HepG2 (cell line): Measurements from ENCODE around the gene NTSR2. TPM values are rescaled to one million over a fixed set of nuclear protein-coding genes. Genes with fewer than 3 reads are reported as not detected.

Source experiments
- ATAC-seq: fragments of 200-7000 bp; cut with Tn5 transposase; 3 replicates; pipeline ENCODE4 v1.9.1; 2020; ENCODE audit warnings: mild to moderate bottlenecking, moderate library complexity
- BruUV-seq: library from RNA; stranded (reverse); fragments of 400-500 nt; replicated peaks from 2 replicates; lab custom pipeline; 2021; lab: Mats Ljungman, UMichigan
- CTCF ChIA-PET: fragments of 300-600 bp; formaldehyde crosslinking; extraction: SDS; loops from one replicate; lab custom pipeline; 2021; ENCODE audit warnings: low total read pairs, inconsistent platforms, low intra/inter-chr PET ratio; lab: Yijun Ruan, JAX
- POLR2A ChIA-PET: fragments of 350-600 bp; sonication (Branson Sonifier 250); formaldehyde crosslinking; loops from one replicate; lab custom pipeline; 2020; ENCODE audit warnings: antibody characterized with exemption, inconsistent platforms; lab: Yijun Ruan, JAX
- DNase-seq: peaks from one replicate; pipeline ENCODE4 v3.0.0-alpha.2; 2015; ENCODE audit warnings: low spot score
- FAIRE-seq: peaks from 3 replicates; lab custom pipeline; 2011; peaks lifted over from hg19 to GRCh38; lab: Jason Lieb, UNC
- H2AFZ ChIP-seq: one replicate; pipeline ENCODE4 v1.6.1; 2011; ENCODE audit warnings: low read length, inconsistent platforms
- H3K27ac ChIP-seq: fragments of 300-600 bp; 3 replicates; pipeline ENCODE4 v1.8.0; 2011; ENCODE audit warnings: mixed run types, mild to moderate bottlenecking, mixed read lengths, low read length, inconsistent platforms; ENCODE audit not compliant: insufficient read depth; ENCODE audit errors: extremely low read length
- H3K27me3 ChIP-seq, 2 experiments: fragments of 200-600 bp in 1 of 2; 2 replicates in 1 of 2; 3 replicates in 1 of 2; pipeline versions ENCODE4 v1.6.0 to v1.8.0; 2011; ENCODE audit warnings: low read length in 2 of 2, mild to moderate bottlenecking in 2 of 2, moderate library complexity in 2 of 2, inconsistent platforms in 1 of 2; ENCODE audit not compliant: insufficient read depth in 2 of 2, control insufficient read depth in 1 of 2
- H3K36me3 ChIP-seq, 2 experiments: fragments of 200-600 bp in 1 of 2; replicated peaks in 1 of 2; 2 replicates in 1 of 2; 3 replicates in 1 of 2; pipeline versions ENCODE4 v1.5.1 to v1.8.0; 2011; ENCODE audit warnings: low read length in 2 of 2, inconsistent platforms in 1 of 2; ENCODE audit not compliant: insufficient read depth in 2 of 2, control insufficient read depth in 1 of 2
- H3K4me1 ChIP-seq: 2 replicates; pipeline ENCODE4 v1.5.1; 2012; ENCODE audit warnings: low read length, inconsistent platforms; ENCODE audit not compliant: insufficient read depth
- H3K4me2 ChIP-seq: 2 replicates; pipeline ENCODE4 v1.6.0; 2011; ENCODE audit warnings: low read depth, low read length, inconsistent platforms
- H3K4me3 ChIP-seq, 3 experiments: fragments of 200-600 bp in 1 of 3; sonication (generic), shearing (Covaris generic) in 1 of 3; replicated peaks in 1 of 3; 2 replicates each; pipeline ENCODE4 v1.5.1; 2011 to 2016; ENCODE audit warnings: low read length in 3 of 3, inconsistent platforms in 2 of 3, low read depth in 2 of 3, mild to moderate bottlenecking in 2 of 3, control low read depth in 1 of 3, mixed read lengths in 1 of 3; ENCODE audit not compliant: insufficient read depth in 1 of 3
- H3K79me2 ChIP-seq: one replicate; pipeline ENCODE4 v1.6.1; 2011; ENCODE audit warnings: low read length, inconsistent platforms; ENCODE audit not compliant: insufficient read depth
- H3K9ac ChIP-seq: 2 replicates; pipeline ENCODE4 v1.6.0; 2011; ENCODE audit warnings: mild to moderate bottlenecking, low read depth, low read length, inconsistent platforms; ENCODE audit not compliant: insufficient read depth
- H3K9me3 ChIP-seq: 2 replicates; pipeline ENCODE4 v1.5.1; 2012; ENCODE audit warnings: mild to moderate bottlenecking, low read length
- H4K20me1 ChIP-seq: 2 replicates; pipeline ENCODE4 v1.6.0; 2011; ENCODE audit warnings: inconsistent platforms, mild to moderate bottlenecking, low read length, moderate library complexity; ENCODE audit not compliant: insufficient read depth
- AGO2 ChIP-seq: fragments of 200-400 bp; formaldehyde crosslinking; optimal IDR thresholded peaks from 2 replicates; pipeline ENCODE3; 2017; ENCODE audit warnings: mild to moderate bottlenecking, low read depth, low read length, moderate library complexity
- BORCS8-MEF2B ChIP-seq: sonication (generic); formaldehyde crosslinking; IDR thresholded peaks from 2 replicates; pipeline ENCODE4 v1.8.0; 2022; ENCODE audit warnings: mild to moderate bottlenecking, missing genetic modification reagents
- EP300 ChIP-seq, 3 experiments: sonication (generic) in 1 of 3; formaldehyde crosslinking in 1 of 3; IDR thresholded peaks; 2 replicates each; pipeline versions ENCODE4 v1.5.1 to v1.6.1; 2011 to 2020; ENCODE audit warnings: low read depth in 2 of 3, low read length in 2 of 3, borderline replicate concordance in 1 of 3, improper control_type of control experiment in 1 of 3, mild to moderate bottlenecking in 1 of 3, missing genetic modification reagents in 1 of 3, moderate library complexity in 1 of 3
- ISX ChIP-seq: sonication (generic); formaldehyde crosslinking; conservative IDR thresholded peaks from 2 replicates; pipeline ENCODE4 v1.5.0; 2020; ENCODE audit warnings: missing genetic modification reagents
- NFKB2 ChIP-seq: sonication (generic); formaldehyde crosslinking; IDR thresholded peaks from 2 replicates; pipeline ENCODE4 v1.4.0; 2020; ENCODE audit warnings: missing genetic modification reagents, borderline replicate concordance
- RBM22 ChIP-seq: fragments of 200-400 bp; formaldehyde crosslinking; optimal IDR thresholded peaks from 2 replicates; pipeline ENCODE3; 2017; ENCODE audit warnings: mild to moderate bottlenecking, low read length, moderate library complexity
- SMYD3 ChIP-seq: sonication (generic); formaldehyde crosslinking; IDR thresholded peaks from 2 replicates; pipeline ENCODE4 v1.8.1; 2023; ENCODE audit warnings: mild to moderate bottlenecking, missing genetic modification reagents
- ZNF234 ChIP-seq: sonication (generic); formaldehyde crosslinking; conservative IDR thresholded peaks from 2 replicates; pipeline ENCODE4 v1.5.1; 2020; ENCODE audit warnings: mild to moderate bottlenecking, missing genetic modification reagents
- ZNF546 ChIP-seq: sonication (generic); formaldehyde crosslinking; conservative IDR thresholded peaks from 2 replicates; pipeline ENCODE4 v1.8.1; 2023; ENCODE audit warnings: mild to moderate bottlenecking, missing genetic modification reagents
- WGBS: methylation state at CpG from one replicate; pipeline ENCODE4 v1.1.6; 2017; ENCODE audit warnings: low lambda C conversion rate; 5-methylcytosine and 5-hydroxymethylcytosine counted together
- in situ Hi-C: cut with HindIII; loops from 2 replicates; pipeline ENCODE4 v1.10.0; 2017; ENCODE audit warnings: low pct_unique_long_range_greater_than_20kb; ENCODE audit not compliant: extremely low pct_ligation_motif_present
- intact Hi-C: fragments of 100-400 bp; cut with micrococcal nuclease; formaldehyde crosslinking; loops from one replicate; pipeline ENCODE4 v1.10.0; 2022; ENCODE audit not compliant: unreplicated experiment
- polyA plus RNA-seq, 8 experiments: library from polyadenylated mRNA; depleted of rRNA in 3 of 8; stranded (reverse) in 7 of 8; unstranded in 1 of 8; fragments of >200 nt; fragmentation: Illumina TruSeq in 4 of 8; extraction: Trizol in 4 of 8; gene quantifications; 2 replicates each; pipeline versions ENCODE4 v1.2.1 to v1.2.3, GENCODE V29; 2011 to 2016; ENCODE audit warnings: low read depth in 4 of 8, missing spikeins in 1 of 8, mixed read lengths in 1 of 8; ENCODE audit not compliant: insufficient read depth in 1 of 8
- total RNA-seq, 5 experiments: library from RNA; depleted of rRNA; stranded (reverse); fragments of >200 nt; fragmentation: Illumina TruSeq; extraction: Trizol; gene quantifications; 2 replicates each; pipeline ENCODE4 v1.2.3, GENCODE V29; 2016; ENCODE audit warnings: low read depth in 1 of 5
- TF ChIP-seq, protein P1 (sequence below): sonication (generic); formaldehyde crosslinking; IDR thresholded peaks from 2 replicates; pipeline ENCODE4 v1.8.0; 2022; ENCODE audit warnings: missing genetic modification reagents, mild to moderate bottlenecking, inconsistent platforms, borderline replicate concordance
- TF ChIP-seq, protein P2 (sequence below): sonication (generic); formaldehyde crosslinking; conservative IDR thresholded peaks from 2 replicates; pipeline ENCODE4 v1.8.0; 2022; ENCODE audit warnings: mild to moderate bottlenecking, moderate library complexity, missing genetic modification reagents

NTSR2 gene
- total and polyA plus RNA-seq, 2 of the 13 experiments (the other 11 are each of a cell fraction or from before 2014, with no cell fraction given), result not detected

DNA sequence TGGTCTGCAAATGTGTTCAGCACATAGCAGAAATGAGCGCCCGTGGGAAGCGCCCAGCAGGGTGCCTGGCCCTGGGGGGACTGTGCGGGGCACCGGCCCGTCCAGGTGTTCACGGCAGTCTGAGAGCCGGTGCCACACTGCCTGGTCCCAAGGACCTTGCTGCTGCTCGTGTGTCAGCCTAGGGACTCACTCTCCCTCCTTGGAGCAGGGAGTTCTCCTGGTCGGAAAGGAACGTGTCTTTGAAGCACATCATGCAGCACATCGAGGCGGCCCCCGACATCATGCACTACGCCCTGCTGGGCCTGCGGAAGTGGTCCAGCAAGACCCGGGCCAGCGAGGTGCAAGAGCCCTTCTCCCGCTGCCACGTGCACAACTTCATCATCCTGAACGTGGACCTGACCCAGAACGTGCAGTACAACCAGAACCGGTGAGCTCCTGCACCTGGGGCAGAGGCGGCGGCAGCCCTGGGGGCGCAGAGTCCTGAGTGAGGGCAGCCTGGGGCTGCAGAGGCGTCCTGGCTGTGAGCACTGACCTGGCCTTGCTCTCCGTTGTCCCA lies 36.0 kb downstream of the NTSR2 start:
- Histone ChIP-seq H3K9ac (no peak overlapping the region), H2AFZ (no peak overlapping the region), H3K79me2 (no peaks in the 10 kb centered on the region), H3K27me3 (no peaks in the 10 kb centered on the region), H3K4me3 (no peak overlapping the region), H3K4me2 (no peak overlapping the region), H3K4me1 (no peaks in the 10 kb centered on the region), H3K27ac (no peak overlapping the region), H3K9me3 (no peaks in the 10 kb centered on the region), H3K36me3 (peaks cover 71 to 95% of the 10 kb centered on the region in 2 experiments), H4K20me1 (no peaks in the 10 kb centered on the region)
- in situ Hi-C loops, result no loop called here
- no peak for FAIRE-seq
- WGBS, result over 99% methylated on average over 23 of the region's 28 CpGs
- intact Hi-C loops, result no loop called here
- no TSS peak for BruUV-seq
- DNase-seq, result no peak
- peak; percentile 85 for TF ChIP-seq AGO2
- no peak for TF ChIP-seq BORCS8-MEF2B
- TF ChIP-seq, protein P1, sequence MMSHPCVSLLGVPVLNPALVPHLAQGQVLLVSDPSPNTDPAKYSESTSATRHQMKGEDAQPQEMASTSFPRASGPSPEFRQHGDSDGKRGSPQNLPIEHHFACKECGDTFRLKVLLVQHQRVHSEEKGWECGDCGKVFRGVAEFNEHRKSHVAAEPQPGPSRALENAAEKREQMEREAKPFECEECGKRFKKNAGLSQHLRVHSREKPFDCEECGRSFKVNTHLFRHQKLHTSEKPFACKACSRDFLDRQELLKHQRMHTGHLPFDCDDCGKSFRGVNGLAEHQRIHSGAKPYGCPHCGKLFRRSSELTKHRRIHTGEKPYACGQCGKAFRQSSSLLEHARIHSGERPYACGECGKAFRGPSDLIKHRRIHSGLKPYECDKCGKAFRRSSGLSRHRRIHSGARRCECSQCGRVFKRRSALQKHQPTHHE (CRISPR knock-in tag), result no peak
- peak; percentile 81 for TF ChIP-seq RBM22
- CTCF ChIA-PET, result no interaction called here
- POLR2A ChIA-PET, result no interaction called here
- no peak; the same call in 2 of the 3 replicates for ATAC-seq

DNA sequence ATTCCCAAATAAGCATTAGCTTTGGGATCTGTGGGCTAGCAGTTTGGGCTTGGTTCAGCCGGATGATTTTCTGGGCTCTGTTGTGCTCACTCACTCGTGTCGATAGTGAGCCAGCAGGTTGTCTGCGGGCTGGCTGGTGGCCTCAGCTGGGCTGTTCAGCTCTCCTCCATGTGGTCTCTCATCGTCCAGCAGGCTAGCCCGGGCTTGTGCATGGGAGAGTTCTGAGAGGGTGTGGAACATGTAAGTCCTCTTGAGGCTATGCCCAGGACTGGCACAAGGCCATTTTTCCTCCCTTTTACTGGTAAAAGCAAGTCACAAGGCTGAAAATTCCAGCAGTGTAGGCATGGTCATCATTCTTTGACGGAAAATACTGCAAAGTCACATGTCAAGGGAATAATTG lies 38.5 kb downstream of the NTSR2 start:
- ChIA-PET CTCF (no interaction called here), POLR2A (no interaction called here)
- in situ Hi-C loops (no loop called here), intact Hi-C loops (no loop called here)
- H4K20me1 ChIP-seq, result no peaks in the 10 kb centered on the region; the same call in 1 of the 2 replicates
- BruUV-seq, result no TSS peak
- WGBS, result 95% methylated on average over 7 of the region's 7 CpGs
- no peak overlapping the region for H3K27ac ChIP-seq
- no peak overlapping the region for H3K9ac ChIP-seq
- H2AFZ ChIP-seq, result no peak overlapping the region
- H3K9me3 ChIP-seq, result no peaks in the 10 kb centered on the region
- H3K27me3 ChIP-seq, result no peaks in the 10 kb centered on the region
- ATAC-seq, result no peak; the same call in 2 of the 3 replicates
- no peaks in the 10 kb centered on the region for H3K4me1 ChIP-seq
- no peak for DNase-seq
- no peak overlapping the region for H3K4me3 ChIP-seq
- peaks cover 76 to 95% of the 10 kb centered on the region in 2 experiments for H3K36me3 ChIP-seq
- H3K4me2 ChIP-seq, result no peak overlapping the region
- no peaks in the 10 kb centered on the region for H3K79me2 ChIP-seq
- FAIRE-seq, result no peak
- no peak for TF ChIP-seq ISX
- TF ChIP-seq, protein P2, sequence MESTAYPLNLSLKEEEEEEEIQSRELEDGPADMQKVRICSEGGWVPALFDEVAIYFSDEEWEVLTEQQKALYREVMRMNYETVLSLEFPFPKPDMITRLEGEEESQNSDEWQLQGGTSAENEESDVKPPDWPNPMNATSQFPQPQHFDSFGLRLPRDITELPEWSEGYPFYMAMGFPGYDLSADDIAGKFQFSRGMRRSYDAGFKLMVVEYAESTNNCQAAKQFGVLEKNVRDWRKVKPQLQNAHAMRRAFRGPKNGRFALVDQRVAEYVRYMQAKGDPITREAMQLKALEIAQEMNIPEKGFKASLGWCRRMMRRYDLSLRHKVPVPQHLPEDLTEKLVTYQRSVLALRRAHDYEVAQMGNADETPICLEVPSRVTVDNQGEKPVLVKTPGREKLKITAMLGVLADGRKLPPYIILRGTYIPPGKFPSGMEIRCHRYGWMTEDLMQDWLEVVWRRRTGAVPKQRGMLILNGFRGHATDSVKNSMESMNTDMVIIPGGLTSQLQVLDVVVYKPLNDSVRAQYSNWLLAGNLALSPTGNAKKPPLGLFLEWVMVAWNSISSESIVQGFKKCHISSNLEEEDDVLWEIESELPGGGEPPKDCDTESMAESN, result no peak
- TF ChIP-seq ZNF234 (CRISPR knock-in tag), result no peak
- no peak for TF ChIP-seq EP300 (IDR thresholded peaks at IDR 0.05; ENCODE audit: low read depth in 2 of 2, low read length in 2 of 2)
- TF ChIP-seq EP300 (CRISPR knock-in tag; IDR thresholded peaks at IDR 0.05; ENCODE audit: borderline replicate concordance), result no peak
- no peak for TF ChIP-seq SMYD3
- 0 out of 2 replicates have a peak, but pooled peaks have one; percentile 45 for TF ChIP-seq ZNF546 (CRISPR knock-in tag)
- TF ChIP-seq NFKB2 (CRISPR knock-in tag), result no peak
